Caco-2 (cell line): ENCODE data around the gene BPIFB4. TPM values are rescaled to one million over a fixed set of nuclear protein-coding genes. Genes with fewer than 3 reads are reported as not detected.
A peak's percentile ranks its signal among the peaks of the same experiment; 100 is the strongest.

Experiments used
- BruUV-seq: library from RNA; stranded (reverse); fragments of 400-500 nt; replicated peaks from 2 replicates; lab custom pipeline; 2021; lab: Mats Ljungman, UMichigan
- CTCF ChIA-PET: fragments of 300-600 bp; sonication (Branson Sonifier 250); formaldehyde crosslinking; loops from one replicate; lab custom pipeline; 2022; ENCODE audit warnings: antibody characterized with exemption; lab: Charles Lee
- POLR2A ChIA-PET: fragments of 300-600 bp; sonication (Branson Sonifier 250); formaldehyde crosslinking; loops from one replicate; lab custom pipeline; 2022; ENCODE audit warnings: antibody characterized with exemption; lab: Charles Lee
- DNase-seq, 2 experiments: peaks; one replicate each; pipeline versions ENCODE4 v3.0.0 to v3.0.0-alpha.2; 2020 to 2022
- H3K27me3 ChIP-seq: replicated peaks from 2 replicates; pipeline ENCODE4 v1.6.0; 2011; ENCODE audit warnings: low read length; ENCODE audit not compliant: control insufficient read depth, insufficient read depth
- H3K36me3 ChIP-seq: 2 replicates; pipeline ENCODE4 v1.5.1; 2011; ENCODE audit warnings: low read length; ENCODE audit not compliant: control insufficient read depth, insufficient read depth
- H3K4me1 ChIP-seq: fragments of 250-450 bp; sonication (Bioruptor Pico); 2 replicates; pipeline ENCODE4 v1.5.1; 2020; ENCODE audit warnings: mild to moderate bottlenecking
- H3K4me3 ChIP-seq: 2 replicates; pipeline ENCODE4 v1.5.1; 2011; ENCODE audit warnings: low read depth, mild to moderate bottlenecking, control low read depth, low read length
- H3K9me3 ChIP-seq: fragments of 250-450 bp; sonication (Bioruptor Pico); 2 replicates; pipeline ENCODE4 v1.5.1; 2020; ENCODE audit warnings: mild to moderate bottlenecking, moderate library complexity
- H3K27ac Mint-ChIP-seq: one replicate; pipeline ENCODE4 v1.8.0; 2022; ENCODE audit warnings: mixed read lengths; ENCODE audit not compliant: unreplicated experiment
- H3K27me3 Mint-ChIP-seq: one replicate; pipeline ENCODE4 v1.8.0; 2022; ENCODE audit warnings: mixed read lengths; ENCODE audit not compliant: insufficient read depth, unreplicated experiment
- H3K36me3 Mint-ChIP-seq: one replicate; pipeline ENCODE4 v1.8.0; 2022; ENCODE audit warnings: mild to moderate bottlenecking, mixed read lengths; ENCODE audit not compliant: insufficient read depth, unreplicated experiment
- H3K4me1 Mint-ChIP-seq: one replicate; pipeline ENCODE4 v1.8.0; 2022; ENCODE audit warnings: low read depth, mixed read lengths; ENCODE audit not compliant: unreplicated experiment
- H3K4me3 Mint-ChIP-seq: one replicate; pipeline ENCODE4 v1.8.0; 2022; ENCODE audit warnings: mild to moderate bottlenecking, moderate library complexity, mixed read lengths; ENCODE audit not compliant: unreplicated experiment
- H3K9me3 Mint-ChIP-seq: one replicate; pipeline ENCODE4 v1.8.0; 2022; ENCODE audit warnings: mixed read lengths; ENCODE audit not compliant: unreplicated experiment
- CTCF ChIP-seq, 2 experiments: fragments of 200-600 bp in 1 of 2; IDR thresholded peaks; 1 replicate in 1 of 2; 2 replicates in 1 of 2; pipeline versions ENCODE4 v1.5.1 to v1.8.0; 2011 to 2022; ENCODE audit warnings: antibody characterized with exemption in 1 of 2, control low read depth in 1 of 2, inconsistent platforms in 1 of 2, low read depth in 1 of 2, low read length in 1 of 2, mild to moderate bottlenecking in 1 of 2, moderate library complexity in 1 of 2; ENCODE audit not compliant: insufficient read depth in 1 of 2, severe bottlenecking in 1 of 2, unreplicated experiment in 1 of 2
- intact Hi-C: fragments of 100-400 bp; cut with micrococcal nuclease; formaldehyde crosslinking; loops from one replicate; pipeline ENCODE4 v1.10.0; 2022; ENCODE audit not compliant: unreplicated experiment
- total RNA-seq: library from RNA; stranded (reverse); gene quantifications from 2 replicates; pipeline ENCODE4 v1.2.3, GENCODE V29; 2022

Gene BPIFB4
- total RNA-seq, 1 experiment from 2014 or later = not detected

DNA sequence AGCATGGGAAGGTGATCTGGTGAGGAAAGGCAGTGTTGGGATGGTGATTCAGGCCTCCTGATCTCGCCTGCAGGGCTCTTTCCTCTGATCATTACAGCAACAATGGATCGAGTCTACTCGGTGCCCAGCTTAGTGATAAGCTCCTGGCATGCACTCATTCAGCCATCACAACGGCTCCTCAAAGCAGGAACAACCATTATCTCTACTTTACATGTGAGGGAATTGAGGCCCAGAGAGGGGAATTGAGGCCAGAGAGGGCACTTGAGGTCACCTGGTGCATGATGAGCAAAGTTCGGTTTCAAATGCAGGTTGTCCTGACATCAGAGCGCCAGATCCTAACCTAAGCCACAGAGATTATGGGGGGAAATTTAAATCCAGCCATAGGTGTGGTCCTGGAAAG is 46.5 kb downstream of the BPIFB4 start:
- intact Hi-C loops = loop anchor here (2.0 kb wide), 1 partner anchor 13 kb away; no protein-coding TSS in a partner anchor
- no peaks in the 10 kb centered on the region; the same call in 1 of the 2 replicates for H3K9me3 ChIP-seq
- ChIA-PET CTCF (no interaction called here), POLR2A (interaction anchor here (0.6 kb wide), 1 partner anchor 270 kb away, joined by 12 read pairs; no protein-coding TSS in a partner anchor)
- no peak overlapping the region for H3K4me3 Mint-ChIP-seq
- no peak for TF ChIP-seq CTCF (IDR thresholded peaks at IDR 0.05; ENCODE audit: insufficient read depth in 1 of 2, low read depth in 1 of 2, low read length in 1 of 2, severe bottlenecking in 1 of 2, unreplicated experiment in 1 of 2)
- no peak for DNase-seq
- no peaks in the 10 kb centered on the region for H3K4me1 Mint-ChIP-seq
- no peak overlapping the region for H3K4me3 ChIP-seq
- BruUV-seq = no TSS peak
- H3K27ac Mint-ChIP-seq = no peak overlapping the region
- no peaks in the 10 kb centered on the region for H3K27me3 ChIP-seq
- H3K36me3 Mint-ChIP-seq = no peaks in the 10 kb centered on the region
- no peaks in the 10 kb centered on the region for H3K36me3 ChIP-seq
- H3K9me3 Mint-ChIP-seq = peaks cover 21% of the 10 kb centered on the region
- 0 out of 2 replicates have a peak, but pooled peaks cover 5% of the 10 kb centered on the region for H3K4me1 ChIP-seq
- peaks cover 5% of the 10 kb centered on the region for H3K27me3 Mint-ChIP-seq

GRCh38 chr20:33127422-33128097 is 48.1 kb downstream of the BPIFB4 start:
- H3K9me3 ChIP-seq = no peaks in the 10 kb centered on the region
- no peak overlapping the region for H3K4me3 Mint-ChIP-seq
- no peak overlapping the region for H3K4me3 ChIP-seq
- no peaks in the 10 kb centered on the region; the same call in 1 of the 2 replicates for H3K27me3 ChIP-seq
- no peak for TF ChIP-seq CTCF (IDR thresholded peaks at IDR 0.05; ENCODE audit: insufficient read depth in 1 of 2, low read depth in 1 of 2, low read length in 1 of 2, severe bottlenecking in 1 of 2, unreplicated experiment in 1 of 2)
- H3K27ac Mint-ChIP-seq = no peak overlapping the region
- H3K36me3 ChIP-seq = no peaks in the 10 kb centered on the region
- no TSS peak for BruUV-seq
- no peaks in the 10 kb centered on the region for H3K4me1 Mint-ChIP-seq
- ChIA-PET CTCF (interaction anchor here (1.3 to 1.6 kb wide), 2 partner anchors 22 to 32 kb away, joined by 3 to 5 read pairs; no protein-coding TSS in a partner anchor), POLR2A (no interaction called here)
- H3K27me3 Mint-ChIP-seq = peaks cover 5% of the 10 kb centered on the region
- H3K9me3 Mint-ChIP-seq = peaks cover 10% of the 10 kb centered on the region
- H3K4me1 ChIP-seq = 0 out of 2 replicates have a peak, but pooled peaks cover 5% of the 10 kb centered on the region
- H3K36me3 Mint-ChIP-seq = no peaks in the 10 kb centered on the region
- intact Hi-C loops = loop anchor here (2.0 kb wide), 1 partner anchor 15 kb away; no protein-coding TSS in a partner anchor
- peak in 1 of 2 experiments; percentile 30 for DNase-seq

DNA sequence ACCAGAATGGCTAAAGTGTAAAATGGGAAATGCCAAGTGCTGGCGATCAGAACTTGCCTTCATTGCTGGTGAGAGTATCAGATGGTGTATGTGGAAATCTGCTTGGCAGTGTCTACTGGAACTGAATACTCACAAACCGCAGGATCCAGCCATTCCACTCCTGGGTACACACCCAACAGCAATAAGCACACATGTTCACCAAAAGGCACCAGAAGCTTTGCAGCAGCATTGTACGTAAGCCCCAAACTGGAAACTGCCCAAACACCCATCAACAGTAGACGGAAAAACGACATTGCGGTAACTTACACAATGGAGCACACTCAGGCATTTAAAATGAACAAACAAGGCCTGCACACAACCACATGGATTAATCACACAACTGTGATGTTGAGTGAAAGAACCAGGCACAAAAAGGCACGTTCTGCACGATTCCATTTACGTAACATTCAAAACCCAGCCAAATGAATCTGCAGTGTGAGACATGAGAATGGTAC is 51.2 kb downstream of the BPIFB4 start:
- no peaks in the 10 kb centered on the region for H3K36me3 Mint-ChIP-seq
- no peaks in the 10 kb centered on the region for H3K36me3 ChIP-seq
- H3K4me3 Mint-ChIP-seq = no peak overlapping the region
- H3K27me3 ChIP-seq = no peaks in the 10 kb centered on the region; the same call in 1 of the 2 replicates
- 0 out of 2 replicates have a peak, but pooled peaks cover 5% of the 10 kb centered on the region for H3K4me1 ChIP-seq
- no peak for DNase-seq
- CTCF ChIA-PET = no interaction called here
- no TSS peak for BruUV-seq
- no peaks in the 10 kb centered on the region for H3K9me3 ChIP-seq
- intact Hi-C loops = no loop called here
- POLR2A ChIA-PET = no interaction called here
- TF ChIP-seq CTCF (IDR thresholded peaks at IDR 0.05; ENCODE audit: insufficient read depth in 1 of 2, low read depth in 1 of 2, low read length in 1 of 2, severe bottlenecking in 1 of 2, unreplicated experiment in 1 of 2) = no peak
- H3K4me3 ChIP-seq = no peak overlapping the region
- no peak overlapping the region for H3K27ac Mint-ChIP-seq
- H3K9me3 Mint-ChIP-seq = no peaks in the 10 kb centered on the region
- peaks cover 5% of the 10 kb centered on the region for H3K27me3 Mint-ChIP-seq
- H3K4me1 Mint-ChIP-seq = peaks cover 6% of the 10 kb centered on the region
